PC-3 (cell line): ENCODE data around the gene CDH11.

Source experiments
- CTCF ChIP-seq: fragments of 300-600 bp; sonication (generic); conservative IDR thresholded peaks from 2 replicates; pipeline ENCODE4 v1.5.1; 2017; ENCODE audit warnings: antibody characterized with exemption, low read depth, mild to moderate bottlenecking, low read length
- EZH2 ChIP-seq: fragments of 300-600 bp; sonication (generic); IDR thresholded peaks from one replicate; pipeline ENCODE4 v1.6.1; 2017; ENCODE audit warnings: antibody characterized with exemption, mild to moderate bottlenecking, low read length; ENCODE audit not compliant: unreplicated experiment
- EZH2phosphoT487 ChIP-seq: fragments of 300-600 bp; sonication (generic); IDR thresholded peaks from 2 replicates; pipeline ENCODE4 v1.6.1; 2018; ENCODE audit warnings: mild to moderate bottlenecking, antibody characterized with exemption, low read length, borderline replicate concordance

DNA sequence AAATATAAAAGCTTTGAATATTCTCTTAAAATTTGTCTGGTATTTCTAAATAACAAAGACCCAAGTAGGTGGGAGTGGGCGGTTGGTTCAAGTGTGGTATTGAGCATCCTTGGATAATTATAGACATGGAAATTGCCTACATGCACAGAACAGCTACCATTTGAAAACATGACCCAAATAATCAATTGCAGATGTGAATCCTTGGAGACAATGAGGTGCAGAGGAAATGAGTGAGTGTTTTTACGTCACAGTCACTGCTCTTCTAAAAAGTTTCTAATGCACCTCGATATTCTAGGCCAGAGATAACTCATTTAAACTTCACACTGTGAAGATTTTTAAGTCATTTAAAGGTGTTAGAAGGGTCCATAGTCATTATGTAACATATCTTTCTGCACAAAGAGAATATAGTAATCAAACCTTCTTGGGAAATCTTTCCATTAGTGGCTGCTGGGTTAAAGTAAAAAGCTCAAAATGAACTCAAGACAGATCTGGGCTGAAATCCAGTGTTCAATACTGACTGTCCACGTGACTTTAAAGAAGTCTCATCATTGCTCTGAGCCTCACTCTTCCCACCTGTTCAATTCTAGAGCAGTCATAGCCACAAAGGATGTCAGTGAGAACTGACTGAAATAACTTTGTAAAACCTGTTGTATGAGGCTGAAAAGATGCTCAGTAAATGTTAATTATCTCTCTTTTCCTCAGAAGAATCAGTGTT lies 144.5 kb downstream of the CDH11 start:
- no peak for TF ChIP-seq CTCF
- TF ChIP-seq EZH2phosphoT487, result no peak
- TF ChIP-seq EZH2, result no peak
